Measurements from ENCODE around the gene GRIK3.
"Not testable (repeated sequence)": the region's sequence is repeated elsewhere in the genome, so short reads cannot be mapped to it uniquely, and the experiment has no call there.

Gene GRIK3

DNA sequence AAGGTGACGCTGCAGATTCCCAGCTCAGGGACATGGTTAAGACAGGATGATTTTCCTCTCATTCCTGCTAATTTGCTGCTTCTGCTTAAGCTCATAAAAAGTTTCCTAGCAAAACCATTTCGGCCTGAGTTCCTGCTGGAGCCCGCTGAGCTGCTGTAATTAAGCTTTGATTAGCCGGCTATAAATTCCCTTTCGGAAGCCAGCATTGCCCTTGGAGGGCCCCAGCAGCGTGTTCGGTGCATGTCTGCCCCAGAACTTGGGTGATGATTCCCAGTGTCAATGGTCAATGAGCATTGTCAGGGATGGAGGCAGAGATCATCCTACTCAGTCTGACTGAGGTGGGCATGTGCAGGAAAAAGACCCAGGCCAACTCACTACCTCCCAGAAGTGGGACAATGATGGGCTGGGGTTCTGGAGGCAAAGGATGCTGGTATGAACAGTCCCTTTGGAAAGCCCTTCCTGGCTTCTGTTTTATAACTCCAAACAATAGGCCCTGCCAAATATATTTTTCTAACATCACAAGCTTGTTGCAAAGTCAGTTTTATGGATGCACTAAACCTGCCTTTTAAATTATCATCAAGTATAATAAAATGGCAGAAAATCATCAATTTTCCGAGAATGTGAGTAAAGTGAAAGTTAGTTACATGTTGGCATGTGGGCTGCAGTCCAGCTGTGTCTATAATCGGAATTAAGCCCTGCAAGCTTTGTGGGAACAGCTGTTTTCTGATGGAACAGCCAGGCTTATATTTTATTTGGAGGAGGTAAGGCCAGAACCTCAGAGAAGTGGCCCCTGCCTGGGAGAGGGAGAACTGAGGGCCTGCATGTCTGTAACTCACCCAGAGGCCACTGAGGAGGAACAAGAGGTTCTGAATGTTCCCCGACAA, 257.1 kb downstream of the GRIK3 start:
- peak; percentile 99 for DNase-seq

DNA sequence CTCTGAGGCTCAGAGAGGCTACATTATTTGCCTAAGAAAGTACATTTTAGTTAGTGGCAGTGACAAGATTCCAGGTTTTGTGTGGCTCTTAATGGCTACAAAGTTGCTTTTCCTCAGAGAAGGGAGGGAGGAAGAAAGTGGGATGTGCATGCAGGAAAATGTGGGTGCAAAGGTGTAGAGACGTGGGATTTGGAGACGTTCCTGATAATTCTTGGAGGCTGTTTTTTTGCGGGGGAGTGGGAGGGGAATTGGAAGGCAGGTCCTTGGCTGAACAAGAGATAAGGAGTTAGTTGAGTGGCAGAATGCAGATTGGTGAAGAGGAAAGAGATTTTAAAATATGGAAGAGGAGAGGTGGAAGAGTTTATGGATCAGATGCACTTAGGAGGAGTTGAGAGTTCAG, 258.1 kb downstream of the GRIK3 start:
- DNase-seq = no peak

- DNase-seq = peak; percentile 100
These were observed 258.6 kb downstream of the GRIK3 start for GRCh38 chr1:36775716-36776115.

DNA sequence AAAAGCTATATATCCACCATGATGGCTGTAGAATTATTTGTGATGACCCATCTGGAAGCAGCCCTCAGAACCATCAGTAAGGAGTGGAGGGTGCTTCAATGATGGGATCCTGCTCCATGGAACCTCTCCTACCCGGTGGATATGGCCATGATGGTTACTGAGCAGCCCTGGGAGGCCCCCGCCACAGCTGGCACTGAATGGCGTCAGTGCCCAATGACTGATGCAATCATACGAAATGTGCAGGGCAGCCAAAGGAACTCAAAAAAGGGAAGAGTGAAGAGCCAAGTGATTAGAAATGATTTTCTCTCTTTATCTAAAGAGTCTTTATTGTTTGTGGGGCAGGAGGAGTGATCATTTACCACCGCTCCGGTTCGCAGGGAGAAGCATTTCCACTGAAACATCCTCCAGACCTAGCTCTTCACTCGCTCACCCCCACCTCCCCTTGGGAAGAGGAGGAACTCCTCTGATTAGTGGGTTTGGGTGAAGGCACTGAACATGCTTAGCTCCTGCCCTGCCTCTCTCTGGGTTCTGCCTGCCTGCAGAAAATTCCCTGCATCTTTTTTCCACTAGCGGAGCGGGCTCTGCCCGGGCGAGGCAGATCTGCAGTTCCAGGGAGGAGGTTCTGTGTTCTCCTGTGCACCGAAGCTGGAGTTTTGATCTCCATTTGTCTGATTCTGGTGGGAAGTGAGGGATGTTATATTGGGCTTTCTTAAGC, 260.3 kb downstream of the GRIK3 start:
- no peak for DNase-seq

- DNase-seq = peak; percentile 100
These were observed 261.4 kb downstream of the GRIK3 start for GRCh38 chr1:36772647-36773495.

DNA sequence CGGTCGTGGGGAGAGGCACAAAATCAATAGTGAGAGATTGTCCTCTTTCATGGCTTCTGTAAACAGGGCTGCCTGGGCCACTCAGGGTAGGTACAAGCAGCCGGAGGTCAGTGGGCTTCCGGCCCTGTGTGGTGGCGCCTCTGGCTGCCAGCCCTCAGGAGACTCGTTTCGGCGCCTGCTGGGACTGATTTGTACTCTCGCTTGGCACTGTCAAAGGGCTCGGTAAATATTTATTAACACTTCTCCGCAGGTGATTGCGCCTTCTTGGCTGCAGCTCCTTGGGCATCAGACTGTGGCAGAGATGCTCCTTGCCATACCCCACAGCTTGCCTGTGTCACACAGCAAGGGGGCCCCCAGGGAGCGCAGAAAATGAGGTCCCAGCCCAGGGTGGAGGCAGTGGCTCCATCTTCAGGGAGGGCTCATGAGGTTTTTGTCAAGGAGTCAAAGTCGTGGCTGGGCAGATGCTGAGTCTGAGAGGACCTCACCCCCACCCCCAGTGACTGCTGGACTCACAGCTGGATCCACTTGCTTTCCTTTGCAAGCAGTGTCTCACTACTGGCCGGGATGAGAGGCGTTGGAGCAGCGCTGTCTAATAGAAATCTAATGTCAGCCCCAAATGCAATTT, 262.5 kb downstream of the GRIK3 start:
- peak; percentile 100 for DNase-seq

DNA sequence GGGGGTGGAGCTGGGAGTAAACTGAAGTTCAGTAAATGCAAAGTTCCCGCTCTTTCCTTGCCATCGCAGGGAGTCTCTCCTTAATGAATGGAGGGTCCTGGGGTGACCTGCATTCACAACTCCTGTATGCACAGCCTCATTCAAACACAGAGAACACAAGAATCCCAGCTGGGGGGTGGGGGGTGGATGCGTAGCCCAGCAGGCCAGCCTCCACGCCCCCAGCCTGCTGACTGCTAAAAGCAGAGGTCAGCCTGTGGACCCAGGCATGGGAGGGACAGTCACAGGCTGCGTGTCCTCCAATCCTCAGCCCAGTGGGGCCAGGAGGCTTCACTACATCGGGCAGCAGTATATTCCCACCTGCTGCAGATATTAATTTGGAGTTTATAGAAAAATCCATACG, 263.1 kb downstream of the GRIK3 start:
- peak; percentile 100 for DNase-seq

GRCh38 chr1:36769886-36770830, 264.2 kb downstream of the GRIK3 start:
- no peak for DNase-seq

GRCh38 chr1:36768486-36769178, 265.7 kb downstream of the GRIK3 start:
- no peak for DNase-seq

GRCh38 chr1:36767429-36767828, 266.9 kb downstream of the GRIK3 start:
- not testable (repeated sequence) for DNase-seq

DNA sequence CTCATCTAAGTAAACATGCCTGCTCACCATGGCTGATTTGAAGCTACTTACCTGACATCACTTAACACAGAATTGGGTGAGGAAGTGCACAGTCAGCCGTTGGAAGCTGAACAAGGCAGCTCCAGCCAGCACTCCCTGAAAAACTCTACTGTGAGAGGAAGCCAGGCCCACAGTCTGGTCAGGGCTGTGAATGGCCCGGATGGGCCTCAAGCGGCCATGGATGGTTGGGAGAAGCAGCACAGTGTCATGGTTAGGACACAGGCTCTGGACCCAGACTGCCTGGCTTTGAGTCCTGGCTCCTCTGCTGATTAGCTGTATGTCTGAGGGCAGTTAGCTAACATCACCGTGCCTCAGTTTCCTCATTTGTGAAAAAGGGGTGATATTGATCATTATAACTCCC, 267.8 kb downstream of the GRIK3 start:
- peak; percentile 100 for DNase-seq

DNA sequence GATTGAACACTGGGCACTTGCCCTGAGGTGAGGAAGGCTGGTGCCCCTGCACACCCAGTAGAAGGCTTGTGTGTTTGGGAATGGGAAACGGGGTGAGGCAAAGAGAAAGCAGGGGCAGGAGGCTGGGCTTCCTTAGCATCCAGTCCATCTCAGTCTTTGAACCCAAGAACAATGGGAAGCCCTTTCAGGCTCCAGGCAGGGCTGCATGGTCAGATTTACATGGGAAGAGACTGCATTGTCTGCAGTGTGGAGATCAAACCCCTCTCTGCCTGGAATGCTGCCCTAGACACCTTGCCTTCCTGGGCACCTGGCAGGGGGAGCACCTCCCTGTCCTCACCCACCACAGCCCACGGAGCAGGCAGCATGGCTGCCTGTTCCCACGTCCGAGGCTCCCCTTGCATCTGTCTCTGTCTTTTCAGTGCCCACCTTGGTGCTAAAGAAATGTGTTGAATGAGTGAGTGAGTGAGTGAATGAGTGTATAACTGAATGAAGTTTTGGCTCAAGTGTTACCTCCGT, 268.5 kb downstream of the GRIK3 start:
- DNase-seq = no peak

DNA sequence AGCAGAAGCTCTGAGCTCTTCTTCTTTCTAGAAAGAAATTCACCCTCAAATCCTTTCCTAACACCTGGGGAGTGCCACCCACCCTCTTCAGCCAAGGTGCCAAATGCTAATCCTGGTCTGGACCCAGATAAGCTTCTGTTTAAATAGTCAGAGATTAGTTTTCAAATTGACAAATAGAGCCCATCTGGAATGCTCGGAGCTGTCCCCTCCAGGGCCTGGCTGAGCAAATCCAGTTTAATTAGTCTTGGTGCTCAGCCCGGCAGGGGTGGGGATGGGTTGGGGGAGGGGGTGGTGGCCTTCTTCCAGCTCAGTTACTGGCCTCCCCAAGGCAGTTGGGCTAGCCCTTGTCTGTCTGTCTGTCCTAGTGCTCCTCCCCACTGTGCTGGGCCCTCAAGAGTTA, 269.5 kb downstream of the GRIK3 start:
- DNase-seq = no peak

- DNase-seq = no peak
These were observed 270.5 kb downstream of the GRIK3 start for GRCh38 chr1:36763771-36764170.

DNA sequence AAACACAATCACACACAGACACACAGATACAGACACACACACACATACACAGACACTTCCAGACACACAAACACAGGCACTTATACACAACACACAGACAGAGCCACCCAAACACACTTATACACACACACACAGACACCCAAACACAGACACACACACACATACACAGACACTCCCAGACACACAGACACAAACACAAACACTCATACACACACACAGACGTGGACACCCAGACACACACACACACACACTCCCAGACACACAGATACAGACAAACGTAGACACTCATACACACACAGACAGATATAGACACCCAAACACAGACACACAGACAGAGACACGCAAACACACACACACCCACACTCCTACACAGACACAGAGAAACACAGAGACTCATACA, 272.1 kb downstream of the GRIK3 start:
- no peak for DNase-seq

DNA sequence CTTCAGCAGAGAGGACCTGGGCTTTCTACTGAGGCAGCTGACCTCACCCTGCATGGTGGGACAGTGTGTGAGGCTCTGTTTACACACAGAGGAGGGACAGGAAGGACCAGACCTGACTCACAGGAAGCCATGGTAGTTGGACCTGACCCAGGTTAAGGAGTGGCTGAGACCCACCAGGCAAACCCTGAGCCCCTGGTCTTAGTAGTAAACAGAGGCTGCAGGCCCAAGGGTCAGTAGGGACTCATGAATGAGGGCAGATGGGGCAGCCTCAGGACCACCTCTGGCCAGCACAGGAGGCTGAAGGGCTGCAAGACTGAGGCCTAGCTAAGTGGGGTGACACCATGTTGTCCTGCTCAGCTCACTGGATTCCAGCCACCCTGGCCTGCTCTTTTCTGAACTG, 273.2 kb downstream of the GRIK3 start:
- DNase-seq = no peak

DNA sequence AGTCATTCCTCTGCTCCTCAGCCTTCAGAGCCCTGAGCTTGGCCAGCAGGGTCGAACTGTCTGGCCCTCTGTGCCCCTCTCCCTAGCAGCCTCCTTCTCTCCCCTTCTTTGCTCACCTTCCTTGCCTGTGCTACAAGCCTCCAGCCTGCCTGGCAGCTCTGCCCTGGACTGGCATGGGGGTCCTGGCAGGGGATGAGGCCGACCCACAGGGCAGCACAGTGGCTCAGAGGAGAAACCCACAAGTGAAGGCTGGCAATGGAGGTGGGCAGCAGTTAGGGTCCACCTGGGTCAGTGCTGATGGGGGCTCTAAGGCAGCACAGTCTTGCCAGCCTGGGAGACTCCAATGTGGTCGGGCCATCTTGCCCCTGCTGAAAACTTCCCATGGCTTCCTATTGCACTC, 274.2 kb downstream of the GRIK3 start:
- no peak for DNase-seq

DNA sequence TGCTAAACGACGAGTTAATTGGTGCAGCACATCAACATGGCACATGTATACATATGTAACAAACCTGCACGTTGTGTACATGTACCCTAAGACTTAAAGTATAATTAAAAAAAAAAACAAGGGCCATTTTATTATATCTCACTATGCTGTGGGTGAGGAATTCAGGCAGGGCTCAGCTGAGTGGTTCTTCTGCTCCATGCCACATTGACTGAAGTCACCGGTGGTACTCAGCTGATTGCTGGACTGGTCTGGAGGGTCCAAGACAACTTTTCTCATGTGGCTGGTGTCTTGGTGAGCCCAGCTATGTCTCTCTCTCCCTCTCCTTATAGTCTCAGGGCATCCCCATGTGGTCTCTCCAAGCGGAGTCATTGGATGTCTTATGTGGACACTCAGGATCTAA, 275.0 kb downstream of the GRIK3 start:
- no peak for DNase-seq

DNA sequence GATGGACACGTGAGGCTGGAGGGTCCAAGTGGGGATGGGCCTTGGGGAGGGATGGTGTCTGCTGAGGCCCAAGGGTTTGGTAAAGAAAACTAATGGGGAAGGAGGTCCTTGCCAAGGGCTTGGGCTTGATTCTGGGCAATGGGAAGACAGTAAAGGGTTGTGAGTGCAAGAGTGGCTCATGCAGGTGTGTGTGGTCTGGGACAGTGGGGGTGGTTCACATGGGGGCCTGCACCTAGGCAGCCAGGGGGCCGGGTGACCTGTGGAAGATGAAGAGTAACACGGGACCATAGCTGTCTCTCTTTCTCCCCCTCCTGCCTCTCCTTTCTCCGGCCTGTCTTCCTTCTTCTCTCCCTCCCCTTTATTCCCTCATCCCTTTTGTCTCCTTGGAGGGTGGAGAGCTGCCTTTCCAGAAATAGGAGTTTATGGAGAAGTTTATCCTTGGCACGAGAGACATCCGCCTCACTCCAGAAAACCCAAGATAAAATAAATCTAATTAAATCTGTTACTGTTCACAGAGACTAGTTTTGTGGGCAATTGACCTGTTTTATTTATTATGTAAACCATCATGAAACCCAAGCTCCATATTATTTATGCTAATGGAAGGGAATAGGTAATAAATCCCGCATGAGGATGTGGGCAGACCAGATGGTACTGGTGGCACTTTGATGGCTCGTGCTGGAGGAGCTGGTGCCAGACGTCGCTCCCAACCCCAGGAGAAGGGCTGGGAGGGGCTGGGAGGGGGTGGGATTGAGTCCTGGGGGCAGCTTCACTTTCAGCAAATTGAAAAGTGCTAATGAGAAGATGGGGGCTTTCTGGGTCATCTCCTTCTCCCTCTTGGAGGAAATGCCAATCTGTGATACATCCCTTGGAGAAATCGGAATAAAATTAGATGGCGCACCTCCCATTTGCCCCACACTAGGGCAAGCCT, 278.7 kb downstream of the GRIK3 start:
- no peak for DNase-seq

DNA sequence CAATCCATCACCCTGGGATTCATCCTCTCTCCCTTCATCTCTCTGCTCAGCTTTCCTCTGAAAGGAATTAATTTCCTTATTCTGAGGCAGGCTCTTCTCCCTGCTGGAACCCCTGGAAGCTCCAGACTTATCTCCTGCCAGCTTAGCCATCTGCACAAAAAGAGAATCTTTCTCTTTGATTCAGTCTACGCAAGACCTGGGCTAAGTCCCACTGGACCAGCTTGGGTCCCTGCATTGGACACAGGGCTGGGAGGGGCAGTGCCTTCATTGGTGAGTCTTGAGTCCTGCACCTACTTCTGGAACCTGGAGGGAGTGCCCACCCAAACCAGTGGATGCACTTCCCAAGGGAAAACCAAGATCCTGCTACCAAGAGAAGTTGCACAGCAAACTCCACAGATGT, 279.9 kb downstream of the GRIK3 start:
- no peak for DNase-seq
